Forelimb muscle (tissue), 1 donor: ENCODE data around the gene MAPKBP1. TPM values are rescaled to one million over a fixed set of nuclear protein-coding genes. Genes with fewer than 3 reads are reported as not detected.

Experiments used
- DNase-seq: peaks from one replicate; pipeline ENCODE4 v3.0.0-alpha.2; 2013; ENCODE audit warnings: low read depth
- polyA plus RNA-seq: library from polyadenylated mRNA; unstranded; fragments of 120-200 nt; gene quantifications from one replicate; pipeline ENCODE4 v1.2.1, GENCODE V29; 2013; ENCODE audit not compliant: insufficient read length

The MAPKBP1 gene
- polyA plus RNA-seq, 1 donor: 11.1 TPM

- DNase-seq: no peak
These were observed 9.0 kb downstream of the MAPKBP1 start for GRCh38 chr15:41783296-41783695.

GRCh38 chr15:41788262-41788661, 14.0 kb downstream of the MAPKBP1 start:
- DNase-seq: no peak

- DNase-seq: no peak
These were observed 15.0 kb downstream of the MAPKBP1 start for GRCh38 chr15:41789236-41789635.

- no peak for DNase-seq
These were observed 15.4 kb downstream of the MAPKBP1 start for GRCh38 chr15:41789662-41790061.

GRCh38 chr15:41790169-41790568, 15.9 kb downstream of the MAPKBP1 start:
- no peak for DNase-seq

GRCh38 chr15:41790756-41791546, 16.7 kb downstream of the MAPKBP1 start:
- DNase-seq: no peak

- no peak for DNase-seq
These were observed 17.3 kb downstream of the MAPKBP1 start for GRCh38 chr15:41791547-41791937.

GRCh38 chr15:41792000-41792637, 17.8 kb downstream of the MAPKBP1 start:
- DNase-seq: no peak

GRCh38 chr15:41794081-41794480, 19.8 kb downstream of the MAPKBP1 start:
- DNase-seq: no peak

- DNase-seq: no peak
These were observed 21.9 kb downstream of the MAPKBP1 start for GRCh38 chr15:41795996-41796856.

GRCh38 chr15:41797201-41797944, 23.1 kb downstream of the MAPKBP1 start:
- DNase-seq: no peak

- no peak for DNase-seq
These were observed 24.6 kb downstream of the MAPKBP1 start for GRCh38 chr15:41798607-41799487.

- DNase-seq: no peak
These were observed 25.2 kb downstream of the MAPKBP1 start for GRCh38 chr15:41799488-41799805.

GRCh38 chr15:41801185-41801584, 26.9 kb downstream of the MAPKBP1 start:
- DNase-seq: no peak

GRCh38 chr15:41801850-41802455, 27.7 kb downstream of the MAPKBP1 start:
- DNase-seq: no peak

- no peak for DNase-seq
These were observed 30.1 kb downstream of the MAPKBP1 start for GRCh38 chr15:41804361-41804760.

GRCh38 chr15:41804916-41805666, 30.8 kb downstream of the MAPKBP1 start:
- DNase-seq: no peak

GRCh38 chr15:41805711-41806110, 31.4 kb downstream of the MAPKBP1 start:
- no peak for DNase-seq

GRCh38 chr15:41806291-41807181, 32.3 kb downstream of the MAPKBP1 start:
- no peak for DNase-seq
